Measurements from ENCODE around the gene LRRC8C.

LRRC8C gene

DNA sequence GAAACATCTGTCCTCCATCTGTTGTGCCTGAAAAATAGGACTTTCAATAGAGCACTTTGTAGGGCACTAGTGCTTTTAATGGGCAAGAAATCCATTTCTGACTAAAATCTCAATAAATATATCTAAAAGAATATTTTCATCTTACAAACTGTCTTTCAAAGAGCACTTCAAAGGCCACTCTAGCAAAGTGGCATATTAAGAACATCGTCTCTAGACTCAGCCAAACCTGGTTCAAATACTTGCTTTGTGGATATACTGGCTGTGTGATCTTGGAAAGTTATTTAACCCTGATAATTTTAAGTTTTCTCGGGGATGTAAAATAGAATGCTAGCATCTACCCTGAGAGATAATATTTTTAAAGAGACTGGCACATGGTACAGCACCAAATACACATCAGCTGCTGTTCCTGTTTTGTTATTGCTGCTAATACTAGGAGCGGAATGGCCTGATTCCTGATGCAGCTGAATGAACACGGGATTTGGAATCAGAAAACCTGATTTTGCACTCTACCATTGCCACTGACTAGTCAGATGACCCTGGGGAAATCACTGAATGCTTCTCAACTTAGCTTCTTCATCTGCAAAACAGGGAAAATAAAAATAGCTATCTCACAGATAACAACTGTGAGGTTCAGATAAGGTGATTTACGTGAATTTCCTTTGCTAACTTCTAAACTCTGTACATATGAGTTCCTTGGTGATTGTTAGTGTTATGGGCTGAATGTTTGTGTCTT lies 25.2 kb upstream of the LRRC8C start:
- no peak overlapping the region for H3K27ac ChIP-seq (ENCODE audit: low read depth, low read length)

DNA sequence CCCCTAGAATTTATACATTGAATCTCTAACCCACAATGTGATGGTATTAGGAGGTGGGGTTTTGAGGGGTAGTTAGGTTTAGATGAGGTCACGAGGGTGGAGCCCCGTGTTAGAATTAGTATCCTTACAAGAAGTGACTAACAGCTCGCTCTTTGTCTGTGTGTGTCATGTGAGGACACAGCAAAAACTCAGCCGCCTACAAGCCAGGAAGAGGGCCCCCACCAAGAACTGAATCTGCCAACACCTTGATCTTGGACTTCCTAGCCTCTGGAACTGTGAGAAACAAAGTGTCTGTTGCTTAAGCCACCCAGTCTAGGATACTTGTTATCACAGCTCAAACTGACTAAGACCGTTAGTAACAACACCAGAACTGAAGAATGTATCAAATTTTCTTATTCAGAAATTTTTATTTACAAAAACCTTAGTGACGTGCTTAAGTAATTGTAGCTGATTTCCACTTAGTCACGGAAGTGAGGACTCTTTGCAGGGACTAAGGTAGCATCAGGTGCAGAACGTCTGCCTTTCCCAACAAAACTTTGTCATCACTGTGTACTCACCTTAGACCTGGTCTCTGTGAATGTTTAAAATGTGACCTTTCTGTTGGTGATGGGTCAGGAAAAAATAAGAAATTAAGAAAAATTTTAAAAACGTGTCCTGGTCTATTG lies 24.5 kb upstream of the LRRC8C start:
- Histone ChIP-seq H3K4me1 (ENCODE audit: control insufficient read depth, insufficient read depth, low read length, unreplicated experiment) (peaks cover 48% of the 10 kb centered on the region), H2AFZ (ENCODE audit: low read length, unreplicated experiment) (no peak overlapping the region)

More for the DNA sequence above, 25.2 kb upstream of the LRRC8C start:
- H3K36me3 ChIP-seq (ENCODE audit: insufficient read depth, low read length), result no peaks in the 10 kb centered on the region
- peaks cover 50% of the 10 kb centered on the region for H3K4me1 ChIP-seq (ENCODE audit: control insufficient read depth, insufficient read depth, low read length, unreplicated experiment)
- no peak overlapping the region for H2AFZ ChIP-seq (ENCODE audit: low read length, unreplicated experiment)
- H3K4me3 ChIP-seq (ENCODE audit: low read depth, low read length), result no peak overlapping the region
- H3K79me2 ChIP-seq (ENCODE audit: control insufficient read depth, insufficient read depth, low read length, unreplicated experiment), result no peaks in the 10 kb centered on the region
- H3K27me3 ChIP-seq (ENCODE audit: insufficient read depth, low read length), result no peaks in the 10 kb centered on the region

DNA sequence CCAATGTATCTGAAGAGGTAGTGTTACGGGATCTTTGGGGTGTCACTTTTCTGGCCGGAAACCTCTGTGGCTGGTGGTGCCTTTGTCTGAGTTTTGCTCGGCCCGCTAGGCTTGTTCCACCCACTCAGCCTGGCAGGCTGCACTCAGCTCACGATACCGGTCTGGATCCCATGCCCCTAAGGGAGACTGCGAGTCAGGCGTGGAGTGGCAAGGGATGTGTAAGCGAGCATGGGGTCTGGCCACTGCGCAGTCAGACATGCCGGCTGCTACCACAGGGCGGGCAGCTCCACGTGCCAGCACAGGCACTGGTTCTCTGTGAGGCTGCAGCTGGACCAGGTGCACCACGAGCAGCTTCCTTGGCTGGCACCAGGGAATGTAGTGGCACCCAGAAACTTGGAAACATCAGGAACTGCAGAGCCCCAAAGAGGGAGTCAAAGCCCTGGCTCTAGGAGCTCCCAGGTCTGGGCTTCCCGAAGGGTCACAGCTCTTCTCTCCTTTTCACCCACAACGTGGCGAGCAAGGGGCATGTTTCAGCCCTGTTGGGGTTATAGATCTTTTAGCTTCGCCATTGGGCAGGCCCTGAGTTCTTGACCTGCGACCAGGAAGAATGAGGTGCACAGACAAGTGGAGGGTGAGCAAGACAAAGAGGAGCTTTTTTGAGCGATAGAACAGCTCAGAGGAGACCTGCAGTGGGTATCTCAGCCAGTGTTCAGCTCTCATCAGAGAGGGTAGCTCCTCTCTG lies 23.8 kb upstream of the LRRC8C start:
- Histone ChIP-seq H3K4me3 (ENCODE audit: low read depth, low read length) (no peak overlapping the region), H3K4me1 (ENCODE audit: control insufficient read depth, insufficient read depth, low read length, unreplicated experiment) (peaks cover 41% of the 10 kb centered on the region), H3K27me3 (ENCODE audit: insufficient read depth, low read length) (no peaks in the 10 kb centered on the region), H3K36me3 (ENCODE audit: insufficient read depth, low read length) (no peaks in the 10 kb centered on the region), H3K27ac (ENCODE audit: low read depth, low read length) (no peak overlapping the region), H3K79me2 (ENCODE audit: control insufficient read depth, insufficient read depth, low read length, unreplicated experiment) (no peaks in the 10 kb centered on the region), H2AFZ (ENCODE audit: low read length, unreplicated experiment) (no peak overlapping the region)

More for the DNA sequence above, 24.5 kb upstream of the LRRC8C start:
- Histone ChIP-seq H3K79me2 (ENCODE audit: control insufficient read depth, insufficient read depth, low read length, unreplicated experiment) (no peaks in the 10 kb centered on the region), H3K36me3 (ENCODE audit: insufficient read depth, low read length) (no peaks in the 10 kb centered on the region), H3K27me3 (ENCODE audit: insufficient read depth, low read length) (no peaks in the 10 kb centered on the region), H3K27ac (ENCODE audit: low read depth, low read length) (no peak overlapping the region), H3K4me3 (ENCODE audit: low read depth, low read length) (no peak overlapping the region)

DNA sequence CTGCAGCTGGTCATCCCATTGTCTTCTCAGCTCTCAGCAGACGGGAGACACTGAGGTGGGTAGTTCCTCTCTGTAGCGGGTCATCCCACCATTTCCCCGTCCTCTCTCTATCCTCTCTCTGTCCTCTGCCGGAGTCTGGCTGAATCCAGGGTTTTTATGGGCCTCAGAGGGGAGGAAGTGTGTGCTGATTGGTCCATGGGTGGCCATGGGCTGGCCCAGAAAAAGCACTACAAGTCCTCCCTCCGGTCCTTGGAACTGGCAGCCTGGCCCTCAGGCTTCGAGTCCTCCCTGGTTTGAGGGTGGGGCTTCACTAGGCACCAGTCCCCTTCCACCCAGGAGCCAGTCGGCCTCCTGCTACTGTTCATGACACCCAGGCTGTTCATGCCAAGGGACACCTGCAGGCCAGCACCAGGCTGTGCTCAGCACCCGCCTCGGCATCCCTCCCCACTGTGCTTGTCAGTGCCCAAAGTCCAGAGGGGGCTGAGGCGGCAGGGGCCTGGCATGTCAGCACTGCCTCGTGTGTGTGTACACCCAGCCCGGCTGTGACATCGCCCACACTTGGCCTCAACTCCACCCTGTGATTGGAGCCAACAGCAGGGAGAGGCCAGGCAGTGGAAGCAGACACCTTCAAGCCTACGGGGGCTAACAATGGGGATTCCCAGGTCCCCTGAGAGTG lies 23.0 kb upstream of the LRRC8C start:
- H3K4me1 ChIP-seq (ENCODE audit: control insufficient read depth, insufficient read depth, low read length, unreplicated experiment), result peaks cover 33% of the 10 kb centered on the region
- H3K27me3 ChIP-seq (ENCODE audit: insufficient read depth, low read length), result no peaks in the 10 kb centered on the region
- H2AFZ ChIP-seq (ENCODE audit: low read length, unreplicated experiment), result no peak overlapping the region
- no peaks in the 10 kb centered on the region for H3K79me2 ChIP-seq (ENCODE audit: control insufficient read depth, insufficient read depth, low read length, unreplicated experiment)
- H3K4me3 ChIP-seq (ENCODE audit: low read depth, low read length), result no peak overlapping the region
- no peak overlapping the region for H3K27ac ChIP-seq (ENCODE audit: low read depth, low read length)
- H3K36me3 ChIP-seq (ENCODE audit: insufficient read depth, low read length), result no peaks in the 10 kb centered on the region

DNA sequence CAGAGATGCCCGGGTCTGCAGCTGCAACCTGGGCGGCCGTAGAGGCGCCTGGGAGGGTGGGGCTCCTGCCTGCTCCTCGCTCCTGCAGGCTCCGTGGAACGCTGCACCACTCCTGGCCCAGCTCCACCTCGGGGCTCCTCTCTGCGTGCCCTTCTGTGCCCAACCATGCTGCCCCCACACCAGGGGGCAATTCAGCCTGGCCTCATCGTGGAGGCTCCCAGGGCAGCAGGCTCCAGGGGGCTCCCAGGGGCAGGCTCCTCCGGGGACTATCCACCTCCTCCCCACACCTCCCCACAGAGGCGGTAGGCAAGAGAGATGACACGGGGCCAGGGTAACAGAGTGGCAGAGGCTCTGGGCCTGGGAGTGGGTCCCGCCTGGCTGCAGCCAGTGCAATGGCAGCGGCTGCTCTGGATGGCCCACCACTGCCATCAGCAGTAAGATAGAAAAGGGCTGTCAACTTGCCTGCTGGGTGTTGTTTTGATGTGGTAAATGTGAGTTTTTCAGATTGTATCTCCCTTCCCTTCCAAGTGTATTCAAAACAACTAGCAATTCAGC lies 22.4 kb upstream of the LRRC8C start:
- Histone ChIP-seq H3K27me3 (ENCODE audit: insufficient read depth, low read length) (no peaks in the 10 kb centered on the region), H3K27ac (ENCODE audit: low read depth, low read length) (no peak overlapping the region), H3K4me3 (ENCODE audit: low read depth, low read length) (no peak overlapping the region), H3K79me2 (ENCODE audit: control insufficient read depth, insufficient read depth, low read length, unreplicated experiment) (no peaks in the 10 kb centered on the region), H2AFZ (ENCODE audit: low read length, unreplicated experiment) (no peak overlapping the region), H3K4me1 (ENCODE audit: control insufficient read depth, insufficient read depth, low read length, unreplicated experiment) (peaks cover 27% of the 10 kb centered on the region), H3K36me3 (ENCODE audit: insufficient read depth, low read length) (no peaks in the 10 kb centered on the region)

DNA sequence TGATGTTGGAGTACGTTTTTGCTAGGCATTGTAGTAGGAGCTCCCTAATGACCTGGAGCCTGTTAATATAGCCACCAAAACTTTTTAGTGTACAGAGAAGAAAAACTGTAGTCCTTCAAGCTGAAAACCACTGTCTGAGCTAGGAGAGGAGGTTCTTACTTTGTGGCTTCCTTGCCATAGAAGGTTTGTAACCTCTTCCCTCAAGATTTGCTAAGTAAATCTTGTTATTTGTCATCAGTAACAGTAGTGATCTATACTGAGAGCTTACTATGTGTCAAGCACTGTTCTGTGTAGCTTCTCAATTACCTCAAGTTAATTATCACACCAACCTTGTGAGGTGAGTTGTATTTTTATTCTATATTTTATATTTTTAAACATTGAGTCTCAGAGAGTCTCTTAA lies 21.2 kb upstream of the LRRC8C start:
- no peaks in the 10 kb centered on the region for H3K27me3 ChIP-seq (ENCODE audit: insufficient read depth, low read length)

DNA sequence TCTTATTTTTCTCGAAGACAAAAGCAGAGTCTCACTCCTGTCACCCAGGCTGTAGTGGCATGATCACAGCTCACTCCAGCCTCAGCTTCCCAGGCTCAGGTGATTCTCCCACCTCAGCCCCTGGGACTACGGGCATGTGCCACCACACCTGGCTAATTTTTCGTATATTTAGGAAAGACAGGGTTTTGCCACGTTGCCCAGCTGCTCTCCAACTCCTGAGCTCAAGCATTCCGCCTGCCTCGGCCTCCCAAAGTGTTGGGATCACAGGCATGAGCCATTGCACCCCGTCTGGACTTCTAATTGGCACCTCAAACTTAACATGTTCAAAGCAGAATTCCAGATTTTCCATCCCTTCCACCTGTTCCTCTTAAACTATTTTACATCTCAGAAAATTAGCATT lies 19.0 kb upstream of the LRRC8C start:
- H3K27ac ChIP-seq (ENCODE audit: low read depth, low read length), result no peak overlapping the region
- H3K36me3 ChIP-seq (ENCODE audit: insufficient read depth, low read length), result no peaks in the 10 kb centered on the region
- no peak overlapping the region for H2AFZ ChIP-seq (ENCODE audit: low read length, unreplicated experiment)
- no peak overlapping the region for H3K4me3 ChIP-seq (ENCODE audit: low read depth, low read length)
- H3K27me3 ChIP-seq (ENCODE audit: insufficient read depth, low read length), result no peaks in the 10 kb centered on the region
- no peaks in the 10 kb centered on the region for H3K79me2 ChIP-seq (ENCODE audit: control insufficient read depth, insufficient read depth, low read length, unreplicated experiment)
- no peaks in the 10 kb centered on the region for H3K4me1 ChIP-seq (ENCODE audit: control insufficient read depth, insufficient read depth, low read length, unreplicated experiment)

More for the DNA sequence above, 21.2 kb upstream of the LRRC8C start:
- no peak overlapping the region for H2AFZ ChIP-seq (ENCODE audit: low read length, unreplicated experiment)
- H3K4me1 ChIP-seq (ENCODE audit: control insufficient read depth, insufficient read depth, low read length, unreplicated experiment), result peaks cover 15% of the 10 kb centered on the region
- H3K27ac ChIP-seq (ENCODE audit: low read depth, low read length), result no peak overlapping the region
- no peaks in the 10 kb centered on the region for H3K79me2 ChIP-seq (ENCODE audit: control insufficient read depth, insufficient read depth, low read length, unreplicated experiment)
- H3K4me3 ChIP-seq (ENCODE audit: low read depth, low read length), result no peak overlapping the region
- H3K36me3 ChIP-seq (ENCODE audit: insufficient read depth, low read length), result no peaks in the 10 kb centered on the region

DNA sequence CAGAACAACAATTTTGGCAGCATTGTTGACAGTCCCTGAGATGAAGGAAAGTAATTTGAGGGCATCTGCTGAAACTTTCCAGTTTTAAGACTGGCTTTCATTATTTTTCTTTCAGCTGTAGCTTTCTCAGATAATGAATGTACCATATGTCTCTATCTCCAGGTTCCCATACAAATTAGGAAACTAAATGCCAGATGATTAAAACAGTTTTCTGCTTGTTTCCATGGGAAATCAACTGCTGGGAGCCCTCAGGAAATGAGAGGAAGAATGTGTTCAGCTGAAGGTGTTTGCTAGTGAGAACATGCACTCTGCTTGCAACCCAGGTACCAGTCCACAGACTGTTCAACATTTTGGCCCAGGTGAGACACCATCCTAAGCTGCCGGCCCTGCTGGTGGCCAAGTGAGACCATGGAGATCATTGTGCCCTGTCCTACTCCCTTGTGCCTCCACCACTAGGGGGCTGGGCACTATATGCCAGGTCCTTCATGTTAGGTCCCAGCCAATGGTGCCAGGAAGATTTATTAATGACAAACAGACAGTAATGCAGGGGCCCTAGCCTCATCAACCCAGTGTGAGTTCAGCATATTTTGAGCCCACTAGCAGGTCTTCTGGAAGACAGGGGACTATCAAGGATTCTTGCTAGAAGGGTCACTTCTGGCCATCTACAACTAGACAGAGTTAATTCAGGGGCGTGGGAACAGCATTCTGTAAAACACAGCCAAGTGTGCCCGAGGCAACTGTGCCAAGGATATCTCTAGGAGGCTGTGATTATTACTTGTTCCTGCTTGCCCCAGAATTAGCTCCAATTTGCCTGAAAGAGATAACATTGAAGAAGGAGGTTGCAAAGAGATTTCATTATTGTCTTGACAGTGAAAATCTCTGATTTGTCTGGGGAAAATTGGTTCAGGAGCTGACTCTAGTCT lies 17.0 kb upstream of the LRRC8C start:
- H3K27me3 ChIP-seq (ENCODE audit: insufficient read depth, low read length), result no peaks in the 10 kb centered on the region
- H3K4me3 ChIP-seq (ENCODE audit: low read depth, low read length), result no peak overlapping the region
- no peaks in the 10 kb centered on the region for H3K4me1 ChIP-seq (ENCODE audit: control insufficient read depth, insufficient read depth, low read length, unreplicated experiment)
- no peak overlapping the region for H2AFZ ChIP-seq (ENCODE audit: low read length, unreplicated experiment)
- no peaks in the 10 kb centered on the region for H3K79me2 ChIP-seq (ENCODE audit: control insufficient read depth, insufficient read depth, low read length, unreplicated experiment)
- no peaks in the 10 kb centered on the region for H3K36me3 ChIP-seq (ENCODE audit: insufficient read depth, low read length)
- no peak overlapping the region for H3K27ac ChIP-seq (ENCODE audit: low read depth, low read length)

DNA sequence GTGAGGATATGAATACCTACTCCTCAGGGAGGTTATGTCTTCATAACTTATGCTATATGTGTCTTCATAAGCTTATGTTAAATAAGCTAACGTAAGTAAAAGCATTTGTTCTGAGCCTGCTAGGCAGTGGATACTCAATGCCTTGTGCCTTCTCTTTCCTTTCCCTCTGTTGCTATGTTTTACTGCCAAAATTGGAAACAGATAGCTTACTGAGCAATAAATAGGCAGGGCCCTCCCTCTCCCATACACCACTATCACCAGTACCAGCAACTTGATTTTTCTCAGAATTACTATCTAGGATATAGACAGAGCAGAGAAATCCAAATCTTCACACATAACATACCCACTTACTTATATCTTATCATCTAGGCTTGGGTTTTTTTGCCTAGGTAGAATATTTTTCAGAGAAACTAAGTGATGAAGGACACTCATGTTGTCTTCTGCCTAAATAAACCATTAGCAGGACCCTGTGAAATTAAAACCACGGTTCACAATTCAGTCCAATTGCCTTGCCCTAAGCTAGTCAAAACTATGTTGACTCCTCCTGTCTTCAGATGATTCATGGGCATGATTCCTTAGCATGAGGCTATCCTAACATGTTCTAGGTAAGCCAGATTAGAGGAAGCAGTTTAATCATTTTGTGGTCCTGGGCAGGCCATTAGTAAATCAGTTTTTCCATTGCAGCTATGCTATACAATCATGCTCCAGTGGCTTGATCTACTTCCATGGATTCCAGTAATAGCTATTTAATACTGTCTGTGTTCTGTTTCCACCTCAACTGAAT lies 15.9 kb upstream of the LRRC8C start:
- Histone ChIP-seq H3K4me3 (ENCODE audit: low read depth, low read length) (no peak overlapping the region), H3K4me1 (ENCODE audit: control insufficient read depth, insufficient read depth, low read length, unreplicated experiment) (no peaks in the 10 kb centered on the region), H3K27me3 (ENCODE audit: insufficient read depth, low read length) (no peaks in the 10 kb centered on the region), H2AFZ (ENCODE audit: low read length, unreplicated experiment) (no peak overlapping the region), H3K79me2 (ENCODE audit: control insufficient read depth, insufficient read depth, low read length, unreplicated experiment) (no peaks in the 10 kb centered on the region), H3K27ac (ENCODE audit: low read depth, low read length) (no peak overlapping the region), H3K36me3 (ENCODE audit: insufficient read depth, low read length) (no peaks in the 10 kb centered on the region)
